GM12878 (cell line): Measurements from ENCODE around the gene CUL5. TPM values are rescaled to one million over a fixed set of nuclear protein-coding genes. Genes with fewer than 3 reads are reported as not detected.

Experiments
- BACH1 ChIP-seq: fragments of 450-650 bp; IDR thresholded peaks from 2 replicates; pipeline ENCODE4 v1.6.1; 2017; ENCODE audit warnings: mild to moderate bottlenecking, borderline replicate concordance
- ETV6 ChIP-seq, 2 experiments: fragments of 450-650 bp in 1 of 2; IDR thresholded peaks in 1 of 2; conservative IDR thresholded peaks in 1 of 2; 2 replicates each; pipeline ENCODE4 v1.6.1; 2014; ENCODE audit warnings: antibody characterized with exemption in 1 of 2, borderline replicate concordance in 1 of 2, low read depth in 1 of 2, mild to moderate bottlenecking in 1 of 2, moderate library complexity in 1 of 2
- FOXK2 ChIP-seq: fragments of 450-650 bp; IDR thresholded peaks from 2 replicates; pipeline ENCODE4 v1.6.1; 2017; ENCODE audit warnings: mild to moderate bottlenecking, moderate library complexity
- GABPA ChIP-seq: IDR thresholded peaks from 2 replicates; pipeline ENCODE4 v1.6.1; 2014; ENCODE audit warnings: antibody characterized with exemption, low read depth, mild to moderate bottlenecking, inconsistent platforms
- JUNB ChIP-seq: IDR thresholded peaks from 2 replicates; pipeline ENCODE4 v1.6.1; 2016; ENCODE audit warnings: antibody characterized with exemption, mild to moderate bottlenecking
- JUND ChIP-seq: IDR thresholded peaks from 2 replicates; pipeline ENCODE4 v1.6.1; 2012; ENCODE audit warnings: low read depth, mild to moderate bottlenecking, low read length, improper control_type of control experiment, moderate library complexity
- MEF2B ChIP-seq: fragments of 450-650 bp; IDR thresholded peaks from 2 replicates; pipeline ENCODE4 v1.6.1; 2018; ENCODE audit warnings: mild to moderate bottlenecking, moderate library complexity; ENCODE audit not compliant: partially characterized antibody, poor library complexity, severe bottlenecking
- MLLT1 ChIP-seq: fragments of 450-650 bp; IDR thresholded peaks from 2 replicates; pipeline ENCODE4 v1.6.1; 2016; ENCODE audit warnings: mild to moderate bottlenecking
- MTA2 ChIP-seq: fragments of 450-650 bp; IDR thresholded peaks from 2 replicates; pipeline ENCODE4 v1.6.1; 2016; ENCODE audit warnings: low read depth, mild to moderate bottlenecking, moderate library complexity
- MXI1 ChIP-seq: fragments of 150-350 bp; IDR thresholded peaks from 2 replicates; pipeline ENCODE4 v1.6.1; 2011; ENCODE audit warnings: low read depth, mild to moderate bottlenecking, inconsistent platforms, low read length, improper control_type of control experiment
- MYC ChIP-seq: IDR thresholded peaks from 2 replicates; pipeline ENCODE4 v1.6.1; 2011; ENCODE audit warnings: mild to moderate bottlenecking, low read length, moderate library complexity, inconsistent platforms; ENCODE audit not compliant: insufficient read depth, insufficient replicate concordance, insufficient read length, severe bottlenecking
- NKRF ChIP-seq: fragments of 450-650 bp; conservative IDR thresholded peaks from 2 replicates; pipeline ENCODE4 v1.6.1; 2017; ENCODE audit warnings: mild to moderate bottlenecking, moderate library complexity
- PAX8 ChIP-seq: fragments of 450-650 bp; IDR thresholded peaks from 2 replicates; pipeline ENCODE4 v1.6.1; 2017; ENCODE audit warnings: mild to moderate bottlenecking, moderate library complexity
- TCF12 ChIP-seq: IDR thresholded peaks from 2 replicates; pipeline ENCODE4 v1.6.1; 2011; ENCODE audit warnings: low read depth, mild to moderate bottlenecking, low read length
- WRNIP1 ChIP-seq: IDR thresholded peaks from 2 replicates; pipeline ENCODE4 v1.6.1; 2011; ENCODE audit warnings: low read depth, low read length, improper control_type of control experiment, borderline replicate concordance
- polyA plus RNA-seq, 11 experiments: library from polyadenylated mRNA; depleted of rRNA in 4 of 11; unstranded in 6 of 11; stranded (reverse) in 5 of 11; fragments of >200 nt; fragmentation: Nextera tagmentation in 4 of 11; fragmentation: Illumina TruSeq in 1 of 11; extraction: Ambion mirVana in 4 of 11; extraction: Trizol in 1 of 11; gene quantifications; 1 replicate in 1 of 11; 2 replicates in 10 of 11; pipeline versions ENCODE4 v1.2.1 to v1.2.3, GENCODE V29; 2011 to 2016; ENCODE audit warnings: inconsistent platforms in 2 of 11, missing spikeins in 2 of 11, low read depth in 1 of 11
- total RNA-seq, 4 experiments: library from RNA; depleted of rRNA in 3 of 4; stranded (reverse); fragments of >200 nt in 3 of 4; fragmentation: Illumina TruSeq in 1 of 4; extraction: Trizol in 1 of 4; gene quantifications; 2 replicates each; pipeline versions ENCODE4 v1.2.1 to v1.2.3, GENCODE V29; 2013 to 2021
- TF ChIP-seq, protein P1 (sequence below): fragments of 450-650 bp; formaldehyde crosslinking; IDR thresholded peaks from 2 replicates; pipeline ENCODE4 v1.4.0; 2020; ENCODE audit warnings: mild to moderate bottlenecking, moderate library complexity
- TF ChIP-seq, protein P2 (sequence below), 3 experiments: IDR thresholded peaks in 2 of 3; conservative IDR thresholded peaks in 1 of 3; 2 replicates each; pipeline ENCODE4 v1.5.1; 2011; ENCODE audit warnings: low read depth in 3 of 3, low read length in 3 of 3, mild to moderate bottlenecking in 3 of 3, control low read depth in 2 of 3, moderate library complexity in 2 of 3, inconsistent platforms in 1 of 3, mixed read lengths in 1 of 3; ENCODE audit not compliant: control insufficient read depth in 2 of 3, insufficient read depth in 1 of 3; ENCODE audit errors: extremely low read depth in 1 of 3
- TF ChIP-seq, protein P3 (sequence below): IDR thresholded peaks from 2 replicates; pipeline ENCODE4 v1.6.1; 2011; ENCODE audit warnings: borderline replicate concordance, low read depth, mild to moderate bottlenecking, moderate library complexity, mixed read lengths, low read length; ENCODE audit not compliant: insufficient read depth; ENCODE audit errors: extremely low read length

CUL5 gene
- total and polyA plus RNA-seq, 10 of the 15 experiments (the other 5 are each of a cell fraction or from before 2014, with no cell fraction given), result 9.1 to 37.6 (median 18.3) TPM

GRCh38 chr11:108008656-108009496 lies at the start of gene CUL5 (continued):
- TF ChIP-seq MLLT1 (no peak), MYC (no peak), JUND (no peak), JUNB (no peak), GABPA (no peak), NKRF (peak; percentile 72), PAX8 (no peak), BACH1 (peak; percentile 66), MEF2B (peak; percentile 12), TCF12 (0 out of 2 replicates have a peak, but pooled peaks have one; percentile 4), WRNIP1 (peak; percentile 24; the same call in 1 of the 2 replicates), MXI1 (peak; percentile 65), MTA2 (no peak), FOXK2 (no peak), ETV6 (conservative IDR thresholded peaks at IDR 0.05 in 1 of 2, IDR thresholded peaks at IDR 0.05 in 1 of 2; ENCODE audit: borderline replicate concordance in 1 of 2, low read depth in 1 of 2) (no peak)
- TF ChIP-seq, protein P1, sequence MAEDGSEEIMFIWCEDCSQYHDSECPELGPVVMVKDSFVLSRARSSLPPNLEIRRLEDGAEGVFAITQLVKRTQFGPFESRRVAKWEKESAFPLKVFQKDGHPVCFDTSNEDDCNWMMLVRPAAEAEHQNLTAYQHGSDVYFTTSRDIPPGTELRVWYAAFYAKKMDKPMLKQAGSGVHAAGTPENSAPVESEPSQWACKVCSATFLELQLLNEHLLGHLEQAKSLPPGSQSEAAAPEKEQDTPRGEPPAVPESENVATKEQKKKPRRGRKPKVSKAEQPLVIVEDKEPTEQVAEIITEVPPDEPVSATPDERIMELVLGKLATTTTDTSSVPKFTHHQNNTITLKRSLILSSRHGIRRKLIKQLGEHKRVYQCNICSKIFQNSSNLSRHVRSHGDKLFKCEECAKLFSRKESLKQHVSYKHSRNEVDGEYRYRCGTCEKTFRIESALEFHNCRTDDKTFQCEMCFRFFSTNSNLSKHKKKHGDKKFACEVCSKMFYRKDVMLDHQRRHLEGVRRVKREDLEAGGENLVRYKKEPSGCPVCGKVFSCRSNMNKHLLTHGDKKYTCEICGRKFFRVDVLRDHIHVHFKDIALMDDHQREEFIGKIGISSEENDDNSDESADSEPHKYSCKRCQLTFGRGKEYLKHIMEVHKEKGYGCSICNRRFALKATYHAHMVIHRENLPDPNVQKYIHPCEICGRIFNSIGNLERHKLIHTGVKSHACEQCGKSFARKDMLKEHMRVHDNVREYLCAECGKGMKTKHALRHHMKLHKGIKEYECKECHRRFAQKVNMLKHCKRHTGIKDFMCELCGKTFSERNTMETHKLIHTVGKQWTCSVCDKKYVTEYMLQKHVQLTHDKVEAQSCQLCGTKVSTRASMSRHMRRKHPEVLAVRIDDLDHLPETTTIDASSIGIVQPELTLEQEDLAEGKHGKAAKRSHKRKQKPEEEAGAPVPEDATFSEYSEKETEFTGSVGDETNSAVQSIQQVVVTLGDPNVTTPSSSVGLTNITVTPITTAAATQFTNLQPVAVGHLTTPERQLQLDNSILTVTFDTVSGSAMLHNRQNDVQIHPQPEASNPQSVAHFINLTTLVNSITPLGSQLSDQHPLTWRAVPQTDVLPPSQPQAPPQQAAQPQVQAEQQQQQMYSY (CRISPR knock-in tag), result peak; percentile 81
- TF ChIP-seq, protein P2, sequence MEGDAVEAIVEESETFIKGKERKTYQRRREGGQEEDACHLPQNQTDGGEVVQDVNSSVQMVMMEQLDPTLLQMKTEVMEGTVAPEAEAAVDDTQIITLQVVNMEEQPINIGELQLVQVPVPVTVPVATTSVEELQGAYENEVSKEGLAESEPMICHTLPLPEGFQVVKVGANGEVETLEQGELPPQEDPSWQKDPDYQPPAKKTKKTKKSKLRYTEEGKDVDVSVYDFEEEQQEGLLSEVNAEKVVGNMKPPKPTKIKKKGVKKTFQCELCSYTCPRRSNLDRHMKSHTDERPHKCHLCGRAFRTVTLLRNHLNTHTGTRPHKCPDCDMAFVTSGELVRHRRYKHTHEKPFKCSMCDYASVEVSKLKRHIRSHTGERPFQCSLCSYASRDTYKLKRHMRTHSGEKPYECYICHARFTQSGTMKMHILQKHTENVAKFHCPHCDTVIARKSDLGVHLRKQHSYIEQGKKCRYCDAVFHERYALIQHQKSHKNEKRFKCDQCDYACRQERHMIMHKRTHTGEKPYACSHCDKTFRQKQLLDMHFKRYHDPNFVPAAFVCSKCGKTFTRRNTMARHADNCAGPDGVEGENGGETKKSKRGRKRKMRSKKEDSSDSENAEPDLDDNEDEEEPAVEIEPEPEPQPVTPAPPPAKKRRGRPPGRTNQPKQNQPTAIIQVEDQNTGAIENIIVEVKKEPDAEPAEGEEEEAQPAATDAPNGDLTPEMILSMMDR (IDR thresholded peaks at IDR 0.05 in 2 of 3, conservative IDR thresholded peaks at IDR 0.05 in 1 of 3; ENCODE audit: control insufficient read depth in 2 of 3, extremely low read depth in 1 of 3, insufficient read depth in 1 of 3, low read depth in 3 of 3, low read length in 3 of 3), result peak; percentile 86 to 93 (median 90)
- TF ChIP-seq, protein P3, sequence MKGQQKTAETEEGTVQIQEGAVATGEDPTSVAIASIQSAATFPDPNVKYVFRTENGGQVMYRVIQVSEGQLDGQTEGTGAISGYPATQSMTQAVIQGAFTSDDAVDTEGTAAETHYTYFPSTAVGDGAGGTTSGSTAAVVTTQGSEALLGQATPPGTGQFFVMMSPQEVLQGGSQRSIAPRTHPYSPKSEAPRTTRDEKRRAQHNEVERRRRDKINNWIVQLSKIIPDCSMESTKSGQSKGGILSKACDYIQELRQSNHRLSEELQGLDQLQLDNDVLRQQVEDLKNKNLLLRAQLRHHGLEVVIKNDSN, result peak; percentile 99
